Brain microvascular endothelial cell (primary cell): ENCODE measurements around the gene PYROXD2.

Experiments
- DNase-seq: peaks from one replicate; pipeline ENCODE4 v3.0.0-alpha.2; 2020
- H3K27ac ChIP-seq: fragments of 250-450 bp; sonication (Bioruptor Pico); 2 replicates; pipeline ENCODE4 v1.5.1; 2020; ENCODE audit warnings: mild to moderate bottlenecking, moderate library complexity
- H3K27me3 ChIP-seq: fragments of 250-450 bp; sonication (Bioruptor Pico); replicated peaks from 2 replicates; pipeline ENCODE4 v1.5.1; 2020; ENCODE audit warnings: mild to moderate bottlenecking
- H3K36me3 ChIP-seq: fragments of 250-450 bp; sonication (Bioruptor Pico); replicated peaks from 2 replicates; pipeline ENCODE4 v1.5.1; 2020; ENCODE audit warnings: mild to moderate bottlenecking
- H3K4me3 ChIP-seq: 2 replicates; pipeline ENCODE4 v1.5.1; 2011; ENCODE audit warnings: low read depth, mild to moderate bottlenecking, control low read depth, low read length, moderate library complexity
- in situ Hi-C: cut with HindIII; loops from 2 replicates; pipeline ENCODE4 v1.10.0; 2017; ENCODE audit warnings: low sequenced_read_pairs, low pct_ligation_motif_present
- TF ChIP-seq, protein P1 (sequence below): IDR thresholded peaks from 2 replicates; pipeline ENCODE4 v1.5.1; 2011; ENCODE audit warnings: low read depth, mild to moderate bottlenecking, moderate library complexity, low read length, control low read depth, inconsistent platforms; ENCODE audit errors: missing control alignments

PYROXD2 gene

DNA sequence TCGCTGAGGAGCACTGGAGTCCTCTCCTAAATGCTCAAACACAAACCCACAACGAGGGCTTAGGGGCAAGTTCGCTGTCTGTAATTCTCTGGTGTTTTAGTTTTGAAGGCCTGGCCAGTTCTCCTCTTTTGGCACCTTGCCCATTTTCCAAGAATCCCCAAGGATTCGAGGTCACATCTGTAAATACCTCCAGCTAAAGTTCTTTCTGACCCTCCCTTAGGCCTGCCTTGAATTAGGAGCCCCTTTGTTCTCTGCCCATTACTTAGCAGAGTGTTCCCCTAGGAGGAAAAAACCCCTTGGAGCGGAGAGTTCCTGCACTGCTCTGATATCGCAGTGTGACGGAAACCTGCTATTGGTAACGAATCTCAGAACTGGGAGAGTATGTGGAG, 743 bp upstream of the PYROXD2 start:
- DNase-seq = no peak
- TF ChIP-seq, protein P1, sequence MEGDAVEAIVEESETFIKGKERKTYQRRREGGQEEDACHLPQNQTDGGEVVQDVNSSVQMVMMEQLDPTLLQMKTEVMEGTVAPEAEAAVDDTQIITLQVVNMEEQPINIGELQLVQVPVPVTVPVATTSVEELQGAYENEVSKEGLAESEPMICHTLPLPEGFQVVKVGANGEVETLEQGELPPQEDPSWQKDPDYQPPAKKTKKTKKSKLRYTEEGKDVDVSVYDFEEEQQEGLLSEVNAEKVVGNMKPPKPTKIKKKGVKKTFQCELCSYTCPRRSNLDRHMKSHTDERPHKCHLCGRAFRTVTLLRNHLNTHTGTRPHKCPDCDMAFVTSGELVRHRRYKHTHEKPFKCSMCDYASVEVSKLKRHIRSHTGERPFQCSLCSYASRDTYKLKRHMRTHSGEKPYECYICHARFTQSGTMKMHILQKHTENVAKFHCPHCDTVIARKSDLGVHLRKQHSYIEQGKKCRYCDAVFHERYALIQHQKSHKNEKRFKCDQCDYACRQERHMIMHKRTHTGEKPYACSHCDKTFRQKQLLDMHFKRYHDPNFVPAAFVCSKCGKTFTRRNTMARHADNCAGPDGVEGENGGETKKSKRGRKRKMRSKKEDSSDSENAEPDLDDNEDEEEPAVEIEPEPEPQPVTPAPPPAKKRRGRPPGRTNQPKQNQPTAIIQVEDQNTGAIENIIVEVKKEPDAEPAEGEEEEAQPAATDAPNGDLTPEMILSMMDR = no peak
- no peaks in the 10 kb centered on the region for H3K36me3 ChIP-seq
- in situ Hi-C loops = no loop called here
- H3K27me3 ChIP-seq = no peaks in the 10 kb centered on the region
- H3K27ac ChIP-seq = no peak overlapping the region
- no peak overlapping the region for H3K4me3 ChIP-seq

DNA sequence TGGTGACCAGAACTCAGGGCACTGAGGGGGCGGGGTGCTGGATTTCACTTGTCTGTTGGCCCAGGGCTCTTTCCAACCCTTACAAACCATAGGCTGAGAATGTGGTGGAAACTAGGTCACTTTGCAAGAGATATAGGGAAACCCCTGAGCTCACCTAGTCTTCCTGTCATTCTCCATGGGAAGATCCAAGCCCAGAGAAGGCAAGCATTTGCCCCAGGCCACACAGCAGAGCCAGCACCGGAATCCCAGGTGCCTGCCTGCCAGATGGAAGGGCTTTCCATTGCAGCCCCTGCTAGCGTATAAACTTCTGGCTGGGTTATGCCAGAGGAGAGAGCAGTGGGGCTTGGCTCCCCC, 427 bp downstream of the PYROXD2 start:
- TF ChIP-seq, protein P1 = no peak
- in situ Hi-C loops = no loop called here
- H3K27ac ChIP-seq = no peak overlapping the region
- peak overlapping the region; percentile 70 for H3K4me3 ChIP-seq
- no peaks in the 10 kb centered on the region for H3K27me3 ChIP-seq
- H3K36me3 ChIP-seq = no peaks in the 10 kb centered on the region
- DNase-seq = no peak

DNA sequence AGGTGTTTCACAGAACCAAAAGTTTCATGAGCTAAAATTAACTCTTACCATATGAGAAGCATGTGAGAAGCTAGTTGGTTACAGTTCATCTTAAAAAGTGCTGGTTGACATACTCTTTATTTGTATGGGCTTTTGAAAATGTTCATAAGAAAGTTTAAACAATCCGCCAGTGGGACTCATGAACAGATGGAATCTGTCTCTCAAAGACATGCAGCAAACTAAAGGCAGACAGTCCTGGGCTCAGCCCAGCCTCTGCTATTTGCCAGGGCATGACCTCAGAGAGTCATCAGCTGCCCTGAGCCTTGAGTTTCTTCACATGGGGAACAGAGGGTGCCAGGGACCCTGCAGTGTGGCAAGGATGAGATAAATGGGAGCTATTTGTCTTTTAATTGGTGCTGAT, 3.2 kb downstream of the PYROXD2 start:
- Histone ChIP-seq H3K4me3 (no peak overlapping the region), H3K27ac (no peak overlapping the region), H3K36me3 (no peaks in the 10 kb centered on the region), H3K27me3 (no peaks in the 10 kb centered on the region)
- TF ChIP-seq, protein P1 = no peak
- in situ Hi-C loops = no loop called here
- no peak for DNase-seq

DNA sequence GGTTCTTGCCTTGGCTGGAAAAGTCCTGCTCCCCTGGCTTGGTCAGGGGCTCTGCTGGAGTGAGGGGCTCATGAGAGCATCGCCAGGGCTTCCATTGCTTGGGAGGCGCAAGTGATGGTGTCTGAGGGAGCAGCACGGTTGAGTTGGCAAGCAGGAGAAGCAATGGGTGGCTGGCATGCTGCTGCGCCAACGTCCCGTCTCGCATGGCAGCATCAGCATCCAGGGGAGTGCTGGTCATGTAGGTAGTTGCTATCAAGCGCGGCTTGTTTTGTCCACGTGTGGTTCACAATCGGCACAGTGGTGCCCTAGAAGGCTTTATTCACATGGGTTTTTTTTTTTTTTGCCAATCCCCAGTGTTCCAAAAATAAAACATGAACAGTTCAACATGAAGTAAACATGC, 3.8 kb downstream of the PYROXD2 start:
- Histone ChIP-seq H3K27ac (no peak overlapping the region), H3K27me3 (no peaks in the 10 kb centered on the region), H3K4me3 (no peak overlapping the region), H3K36me3 (no peaks in the 10 kb centered on the region)
- TF ChIP-seq, protein P1 = no peak
- DNase-seq = no peak
- in situ Hi-C loops = no loop called here

DNA sequence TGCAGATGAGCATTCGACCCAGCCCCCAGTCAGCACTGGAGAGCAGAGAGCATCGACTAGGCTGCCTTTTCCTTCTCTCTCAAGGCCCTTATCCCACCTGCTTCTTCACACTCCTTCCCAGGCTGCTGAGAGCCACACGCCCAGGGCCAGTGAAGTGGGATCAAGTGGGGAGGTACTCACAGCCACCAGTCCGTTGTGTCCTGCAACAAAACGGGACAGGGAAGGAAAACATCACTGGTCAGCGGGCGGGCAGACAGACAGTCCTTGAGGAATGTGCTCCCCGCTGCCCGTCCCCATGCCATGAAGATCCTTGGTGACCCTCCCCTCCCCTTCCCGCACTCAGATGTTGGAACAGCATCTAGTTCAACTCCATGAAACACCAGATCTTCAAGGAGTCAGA, 4.2 kb downstream of the PYROXD2 start:
- Histone ChIP-seq H3K4me3 (no peak overlapping the region), H3K36me3 (no peaks in the 10 kb centered on the region), H3K27me3 (no peaks in the 10 kb centered on the region), H3K27ac (no peak overlapping the region)
- in situ Hi-C loops = no loop called here
- TF ChIP-seq, protein P1 = no peak
- DNase-seq = no peak

DNA sequence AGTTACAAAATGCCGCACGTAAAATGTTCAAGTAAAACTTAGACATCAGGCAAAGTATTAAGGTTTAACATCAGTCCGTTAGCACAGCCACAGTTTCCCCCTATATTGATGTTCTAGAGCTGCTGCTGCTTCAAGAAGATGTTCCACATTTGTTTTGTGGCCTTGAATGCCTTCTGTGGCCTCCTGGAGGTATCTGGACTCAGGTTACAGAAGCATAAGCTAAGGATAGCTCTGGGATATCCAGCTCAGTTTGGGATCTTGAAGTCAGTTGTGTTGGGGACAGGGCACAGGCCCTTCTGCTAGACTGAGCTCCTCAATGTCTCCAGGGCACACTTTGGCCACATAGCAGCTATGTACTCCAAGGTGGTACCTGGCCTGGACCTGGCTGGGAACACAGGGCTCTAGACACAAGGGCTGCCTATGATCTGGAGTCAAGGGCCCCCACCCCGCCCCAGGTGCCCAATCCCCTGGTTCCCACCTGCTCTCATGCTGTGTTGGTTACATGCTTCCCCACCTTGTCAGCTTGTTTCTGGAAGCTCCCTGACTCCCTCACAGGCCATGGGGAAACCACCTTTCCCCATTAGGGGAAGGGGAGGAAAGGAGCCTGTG, 4.7 kb downstream of the PYROXD2 start:
- TF ChIP-seq, protein P1 = no peak
- Histone ChIP-seq H3K4me3 (no peak overlapping the region), H3K27me3 (no peaks in the 10 kb centered on the region), H3K27ac (no peak overlapping the region), H3K36me3 (no peaks in the 10 kb centered on the region)
- no peak for DNase-seq
- in situ Hi-C loops = no loop called here
